Effector memory CD4-positive, alpha-beta T cell (primary cell): ENCODE data around the gene RXRG.

Experiments used
- DNase-seq, 3 donors: peaks; one replicate each; pipeline ENCODE4 v3.0.0-alpha.2; 2020
- H3K27ac ChIP-seq: 2 replicates; pipeline ENCODE4 v1.7.0; 2013; ENCODE audit warnings: mild to moderate bottlenecking, low read length, moderate library complexity; ENCODE audit not compliant: insufficient read depth, poor library complexity, severe bottlenecking
- H3K27me3 ChIP-seq: replicated peaks from 2 replicates; pipeline ENCODE4 v1.7.0; 2013; ENCODE audit warnings: mild to moderate bottlenecking, low read length; ENCODE audit not compliant: insufficient read depth, control insufficient read depth, poor library complexity, severe bottlenecking
- H3K36me3 ChIP-seq: 2 replicates; pipeline ENCODE4 v1.7.0; 2013; ENCODE audit warnings: mild to moderate bottlenecking, low read length, moderate library complexity; ENCODE audit not compliant: control insufficient read depth, insufficient read depth
- H3K4me1 ChIP-seq: 2 replicates; pipeline ENCODE4 v1.7.0; 2013; ENCODE audit warnings: low read length, mild to moderate bottlenecking; ENCODE audit not compliant: control insufficient read depth, insufficient read depth, poor library complexity, severe bottlenecking
- H3K4me3 ChIP-seq: 2 replicates; pipeline ENCODE4 v1.7.0; 2013; ENCODE audit warnings: low read length, low read depth, mild to moderate bottlenecking; ENCODE audit not compliant: insufficient read depth, poor library complexity, severe bottlenecking
- H3K9me3 ChIP-seq: 2 replicates; pipeline ENCODE4 v1.7.0; 2013; ENCODE audit warnings: mild to moderate bottlenecking, low read length, moderate library complexity; ENCODE audit not compliant: control insufficient read depth

RXRG gene

DNA sequence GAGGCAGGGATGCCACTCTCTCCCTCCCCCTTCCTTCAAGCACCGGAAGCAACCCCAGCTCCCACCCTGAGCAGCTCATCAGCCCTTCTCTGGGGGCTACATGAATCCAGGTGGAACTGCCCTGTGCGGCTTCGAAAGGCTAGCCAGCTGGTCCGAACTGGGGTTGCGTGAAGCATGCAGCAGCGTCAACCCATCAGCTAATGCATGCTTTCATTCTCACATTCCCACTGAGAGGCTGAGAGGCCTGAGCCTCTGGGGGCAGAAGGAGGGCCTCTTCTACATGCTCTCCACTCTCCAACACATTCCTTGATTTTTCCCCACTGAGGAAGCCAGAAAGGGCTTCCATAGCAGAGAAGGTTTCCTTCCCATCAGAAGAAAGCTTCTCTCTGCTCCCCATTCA, 5.6 kb downstream of the RXRG start:
- H3K36me3 ChIP-seq: no peaks in the 10 kb centered on the region
- H3K27me3 ChIP-seq: peaks cover 3% of the 10 kb centered on the region

GRCh38 chr1:165436994-165437393, 7.9 kb downstream of the RXRG start:
- DNase-seq: no peak
- H3K4me3 ChIP-seq: no peak overlapping the region
- no peaks in the 10 kb centered on the region for H3K36me3 ChIP-seq
- no peaks in the 10 kb centered on the region for H3K27me3 ChIP-seq
- no peak overlapping the region for H3K27ac ChIP-seq
- no peaks in the 10 kb centered on the region for H3K9me3 ChIP-seq
- H3K4me1 ChIP-seq: no peaks in the 10 kb centered on the region

More for the DNA sequence above, 5.6 kb downstream of the RXRG start:
- Histone ChIP-seq H3K27ac (no peak overlapping the region), H3K4me1 (no peaks in the 10 kb centered on the region), H3K9me3 (no peaks in the 10 kb centered on the region), H3K4me3 (no peak overlapping the region)
- no peak for DNase-seq

- Histone ChIP-seq H3K27me3 (no peaks in the 10 kb centered on the region), H3K9me3 (no peaks in the 10 kb centered on the region), H3K27ac (no peak overlapping the region), H3K36me3 (no peaks in the 10 kb centered on the region), H3K4me3 (no peak overlapping the region), H3K4me1 (no peaks in the 10 kb centered on the region)
- DNase-seq: no peak
Observed at GRCh38 chr1:165435801-165436200, 9.1 kb downstream of the RXRG start.

DNA sequence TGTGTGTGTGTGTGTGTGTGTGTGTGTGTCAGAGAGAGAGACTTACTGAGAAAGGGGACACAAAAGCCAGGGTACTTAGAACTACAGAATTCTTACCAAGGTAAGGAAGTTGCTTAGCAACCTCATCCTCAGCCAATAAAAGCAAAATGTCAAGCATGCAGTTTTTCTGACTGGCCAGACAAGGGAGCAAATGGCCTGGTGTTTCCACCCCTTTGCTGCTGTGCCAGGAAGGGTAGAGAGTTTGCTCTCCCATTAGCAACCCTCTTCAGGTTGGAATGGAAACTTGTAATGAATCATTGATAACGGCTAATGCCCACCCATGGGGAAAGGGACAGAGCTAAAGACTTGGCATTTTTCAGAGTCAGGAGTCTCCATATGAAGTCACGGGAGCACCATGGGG, 10.6 kb downstream of the RXRG start:
- Histone ChIP-seq H3K27me3 (no peaks in the 10 kb centered on the region), H3K9me3 (no peaks in the 10 kb centered on the region), H3K27ac (no peak overlapping the region), H3K4me1 (no peaks in the 10 kb centered on the region), H3K4me3 (no peak overlapping the region), H3K36me3 (no peaks in the 10 kb centered on the region)
- no peak for DNase-seq

DNA sequence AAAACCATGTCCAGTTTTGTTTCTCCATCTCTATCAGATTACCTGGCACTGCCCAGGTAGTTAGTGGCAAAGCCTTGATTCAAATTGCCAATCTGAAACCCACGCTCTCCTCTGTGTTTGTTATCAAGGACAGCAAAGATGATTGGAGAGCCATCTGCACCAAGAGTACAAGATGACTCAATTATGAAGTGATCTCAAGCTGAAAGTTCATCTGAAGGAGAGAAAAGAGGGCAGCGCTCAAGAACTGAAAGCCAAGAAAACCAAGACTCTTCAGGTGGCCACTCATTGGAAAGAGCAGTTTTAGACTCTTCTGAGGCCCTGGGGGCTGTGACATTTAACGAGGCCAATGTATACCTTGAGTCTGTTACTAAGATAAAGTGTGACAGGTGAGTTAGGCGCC, 13.8 kb downstream of the RXRG start:
- no peaks in the 10 kb centered on the region for H3K36me3 ChIP-seq
- H3K27ac ChIP-seq: no peak overlapping the region
- no peak overlapping the region for H3K4me3 ChIP-seq
- no peaks in the 10 kb centered on the region for H3K4me1 ChIP-seq
- H3K9me3 ChIP-seq: no peaks in the 10 kb centered on the region
- H3K27me3 ChIP-seq: no peaks in the 10 kb centered on the region
- DNase-seq: no peak

DNA sequence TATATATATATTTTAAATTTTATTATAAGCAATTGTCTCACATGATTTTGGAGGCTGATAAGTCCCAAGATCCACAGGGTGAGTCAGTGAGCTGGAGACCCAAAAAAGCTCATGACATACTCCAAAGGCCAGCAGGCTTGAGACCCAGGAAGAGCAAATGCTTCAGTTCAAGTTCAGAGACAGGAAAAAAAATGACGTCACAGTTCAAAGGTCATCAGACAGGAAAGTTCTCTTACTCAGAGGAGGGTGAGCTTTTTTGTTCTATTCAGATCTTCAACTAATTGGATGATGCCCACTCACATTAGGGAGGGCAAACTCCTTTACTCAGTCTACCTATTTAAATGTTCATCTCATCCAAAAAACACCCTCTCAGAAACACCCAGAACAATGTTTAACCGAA, 18.2 kb downstream of the RXRG start:
- no peak overlapping the region for H3K4me3 ChIP-seq
- H3K36me3 ChIP-seq: no peaks in the 10 kb centered on the region
- DNase-seq: no peak
- H3K9me3 ChIP-seq: no peaks in the 10 kb centered on the region
- H3K27me3 ChIP-seq: no peaks in the 10 kb centered on the region
- H3K4me1 ChIP-seq: peaks cover 12% of the 10 kb centered on the region
- H3K27ac ChIP-seq: no peak overlapping the region

DNA sequence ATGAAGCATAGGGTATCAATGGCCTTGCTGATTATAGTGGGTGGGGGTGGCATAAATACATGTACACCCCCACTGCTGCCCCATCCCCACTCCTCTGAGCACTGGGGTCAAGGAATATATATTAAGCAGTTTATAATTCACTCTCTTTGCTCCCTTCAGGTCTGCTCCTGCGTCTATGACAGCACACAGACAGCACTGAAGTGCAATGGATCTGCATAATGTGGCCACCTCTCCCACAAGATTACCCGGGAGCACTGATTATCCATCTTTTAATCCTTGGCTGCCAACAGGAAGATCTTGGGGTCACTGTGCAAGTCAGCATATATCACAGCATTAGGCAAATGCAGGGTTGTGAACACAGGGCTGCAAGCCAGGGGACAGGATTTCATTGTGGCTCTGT, 19.3 kb downstream of the RXRG start:
- Histone ChIP-seq H3K9me3 (no peaks in the 10 kb centered on the region), H3K27ac (no peak overlapping the region), H3K4me3 (no peak overlapping the region), H3K36me3 (no peaks in the 10 kb centered on the region), H3K4me1 (peaks cover 12% of the 10 kb centered on the region), H3K27me3 (no peaks in the 10 kb centered on the region)
- no peak for DNase-seq

- DNase-seq: no peak
- Histone ChIP-seq H3K27me3 (no peaks in the 10 kb centered on the region), H3K27ac (peak overlapping the region; percentile 31), H3K36me3 (no peaks in the 10 kb centered on the region), H3K4me3 (peak overlapping the region; percentile 31), H3K4me1 (peaks cover 12% of the 10 kb centered on the region), H3K9me3 (no peaks in the 10 kb centered on the region)
Observed at GRCh38 chr1:165424454-165425216, 20.3 kb downstream of the RXRG start.

- Histone ChIP-seq H3K4me3 (no peak overlapping the region), H3K27ac (no peak overlapping the region), H3K4me1 (peaks cover 12% of the 10 kb centered on the region), H3K27me3 (no peaks in the 10 kb centered on the region), H3K9me3 (no peaks in the 10 kb centered on the region), H3K36me3 (no peaks in the 10 kb centered on the region)
- DNase-seq: no peak
Observed at GRCh38 chr1:165423136-165423535, 21.8 kb downstream of the RXRG start.

- Histone ChIP-seq H3K36me3 (no peaks in the 10 kb centered on the region), H3K4me3 (no peak overlapping the region)
Observed at GRCh38 chr1:165420655-165421054, 24.3 kb downstream of the RXRG start.

More at GRCh38 chr1:165420655-165421054, 24.3 kb downstream of the RXRG start:
- Histone ChIP-seq H3K27ac (no peak overlapping the region), H3K4me1 (peaks cover 12% of the 10 kb centered on the region), H3K9me3 (no peaks in the 10 kb centered on the region), H3K27me3 (no peaks in the 10 kb centered on the region)
- no peak for DNase-seq
